Caco-2 (cell line): ENCODE results near the gene C1R. TPM values are rescaled to one million over a fixed set of nuclear protein-coding genes. Genes with fewer than 3 reads are reported as not detected.

Experiments used
- BruUV-seq: library from RNA; stranded (reverse); fragments of 400-500 nt; replicated peaks from 2 replicates; lab custom pipeline; 2021; lab: Mats Ljungman, UMichigan
- CTCF ChIA-PET: fragments of 300-600 bp; sonication (Branson Sonifier 250); formaldehyde crosslinking; loops from one replicate; lab custom pipeline; 2022; ENCODE audit warnings: antibody characterized with exemption; lab: Charles Lee
- POLR2A ChIA-PET: fragments of 300-600 bp; sonication (Branson Sonifier 250); formaldehyde crosslinking; loops from one replicate; lab custom pipeline; 2022; ENCODE audit warnings: antibody characterized with exemption; lab: Charles Lee
- DNase-seq, 2 experiments: peaks; one replicate each; pipeline versions ENCODE4 v3.0.0 to v3.0.0-alpha.2; 2020 to 2022
- H3K27me3 ChIP-seq: replicated peaks from 2 replicates; pipeline ENCODE4 v1.6.0; 2011; ENCODE audit warnings: low read length; ENCODE audit not compliant: control insufficient read depth, insufficient read depth
- H3K36me3 ChIP-seq: 2 replicates; pipeline ENCODE4 v1.5.1; 2011; ENCODE audit warnings: low read length; ENCODE audit not compliant: control insufficient read depth, insufficient read depth
- H3K4me1 ChIP-seq: fragments of 250-450 bp; sonication (Bioruptor Pico); 2 replicates; pipeline ENCODE4 v1.5.1; 2020; ENCODE audit warnings: mild to moderate bottlenecking
- H3K4me3 ChIP-seq: 2 replicates; pipeline ENCODE4 v1.5.1; 2011; ENCODE audit warnings: low read depth, mild to moderate bottlenecking, control low read depth, low read length
- H3K9me3 ChIP-seq: fragments of 250-450 bp; sonication (Bioruptor Pico); 2 replicates; pipeline ENCODE4 v1.5.1; 2020; ENCODE audit warnings: mild to moderate bottlenecking, moderate library complexity
- H3K27ac Mint-ChIP-seq: one replicate; pipeline ENCODE4 v1.8.0; 2022; ENCODE audit warnings: mixed read lengths; ENCODE audit not compliant: unreplicated experiment
- H3K27me3 Mint-ChIP-seq: one replicate; pipeline ENCODE4 v1.8.0; 2022; ENCODE audit warnings: mixed read lengths; ENCODE audit not compliant: insufficient read depth, unreplicated experiment
- H3K36me3 Mint-ChIP-seq: one replicate; pipeline ENCODE4 v1.8.0; 2022; ENCODE audit warnings: mild to moderate bottlenecking, mixed read lengths; ENCODE audit not compliant: insufficient read depth, unreplicated experiment
- H3K4me1 Mint-ChIP-seq: one replicate; pipeline ENCODE4 v1.8.0; 2022; ENCODE audit warnings: low read depth, mixed read lengths; ENCODE audit not compliant: unreplicated experiment
- H3K4me3 Mint-ChIP-seq: one replicate; pipeline ENCODE4 v1.8.0; 2022; ENCODE audit warnings: mild to moderate bottlenecking, moderate library complexity, mixed read lengths; ENCODE audit not compliant: unreplicated experiment
- H3K9me3 Mint-ChIP-seq: one replicate; pipeline ENCODE4 v1.8.0; 2022; ENCODE audit warnings: mixed read lengths; ENCODE audit not compliant: unreplicated experiment
- intact Hi-C: fragments of 100-400 bp; cut with micrococcal nuclease; formaldehyde crosslinking; loops from one replicate; pipeline ENCODE4 v1.10.0; 2022; ENCODE audit not compliant: unreplicated experiment
- total RNA-seq: library from RNA; stranded (reverse); gene quantifications from 2 replicates; pipeline ENCODE4 v1.2.3, GENCODE V29; 2022
- TF ChIP-seq, protein P1 (sequence below), 2 experiments: fragments of 200-600 bp in 1 of 2; IDR thresholded peaks; 1 replicate in 1 of 2; 2 replicates in 1 of 2; pipeline versions ENCODE4 v1.5.1 to v1.8.0; 2011 to 2022; ENCODE audit warnings: antibody characterized with exemption in 1 of 2, control low read depth in 1 of 2, inconsistent platforms in 1 of 2, low read depth in 1 of 2, low read length in 1 of 2, mild to moderate bottlenecking in 1 of 2, moderate library complexity in 1 of 2; ENCODE audit not compliant: insufficient read depth in 1 of 2, severe bottlenecking in 1 of 2, unreplicated experiment in 1 of 2

C1R gene
- total RNA-seq, 1 experiment from 2014 or later = 3.9 TPM

DNA sequence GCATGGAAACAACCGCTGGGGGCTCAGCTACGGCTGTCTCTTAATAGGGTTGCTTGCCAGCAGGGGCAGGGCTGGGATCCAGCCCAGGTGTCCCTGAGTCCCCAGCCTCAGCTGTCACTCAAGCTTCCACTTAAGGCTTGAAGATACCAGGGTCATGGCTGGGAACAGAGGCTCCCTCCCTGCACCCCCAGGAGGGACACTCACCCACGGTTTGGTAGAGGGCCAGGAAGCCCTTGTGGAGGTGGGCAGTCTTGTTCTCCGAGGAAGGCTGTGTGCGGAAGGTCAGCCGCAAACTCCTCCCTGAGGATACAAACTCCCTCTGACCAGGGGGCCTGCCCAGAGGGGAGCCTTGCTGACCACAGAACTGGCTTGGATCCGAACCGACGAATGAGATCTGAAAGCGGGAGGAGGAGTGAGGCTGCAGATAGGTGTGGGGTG lies 9.5 kb upstream of the C1R start:
- H3K4me1 ChIP-seq = no peaks in the 10 kb centered on the region
- peak in 1 of 2 experiments; percentile 28 for DNase-seq
- Mint-ChIP-seq H3K27ac (no peak overlapping the region), H3K36me3 (peaks cover 27% of the 10 kb centered on the region), H3K4me3 (no peak overlapping the region), H3K9me3 (peaks cover 15% of the 10 kb centered on the region), H3K4me1 (no peaks in the 10 kb centered on the region), H3K27me3 (no peaks in the 10 kb centered on the region)
- ChIA-PET CTCF (interaction anchor here (0.7 to 0.9 kb wide), 2 partner anchors 8 to 10 kb away, joined by 3 to 5 read pairs; no protein-coding TSS in a partner anchor), POLR2A (no interaction called here)
- no TSS peak for BruUV-seq
- intact Hi-C loops = no loop called here
- H3K27me3 ChIP-seq = no peaks in the 10 kb centered on the region
- peaks cover 14% of the 10 kb centered on the region for H3K9me3 ChIP-seq
- TF ChIP-seq, protein P1, sequence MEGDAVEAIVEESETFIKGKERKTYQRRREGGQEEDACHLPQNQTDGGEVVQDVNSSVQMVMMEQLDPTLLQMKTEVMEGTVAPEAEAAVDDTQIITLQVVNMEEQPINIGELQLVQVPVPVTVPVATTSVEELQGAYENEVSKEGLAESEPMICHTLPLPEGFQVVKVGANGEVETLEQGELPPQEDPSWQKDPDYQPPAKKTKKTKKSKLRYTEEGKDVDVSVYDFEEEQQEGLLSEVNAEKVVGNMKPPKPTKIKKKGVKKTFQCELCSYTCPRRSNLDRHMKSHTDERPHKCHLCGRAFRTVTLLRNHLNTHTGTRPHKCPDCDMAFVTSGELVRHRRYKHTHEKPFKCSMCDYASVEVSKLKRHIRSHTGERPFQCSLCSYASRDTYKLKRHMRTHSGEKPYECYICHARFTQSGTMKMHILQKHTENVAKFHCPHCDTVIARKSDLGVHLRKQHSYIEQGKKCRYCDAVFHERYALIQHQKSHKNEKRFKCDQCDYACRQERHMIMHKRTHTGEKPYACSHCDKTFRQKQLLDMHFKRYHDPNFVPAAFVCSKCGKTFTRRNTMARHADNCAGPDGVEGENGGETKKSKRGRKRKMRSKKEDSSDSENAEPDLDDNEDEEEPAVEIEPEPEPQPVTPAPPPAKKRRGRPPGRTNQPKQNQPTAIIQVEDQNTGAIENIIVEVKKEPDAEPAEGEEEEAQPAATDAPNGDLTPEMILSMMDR (IDR thresholded peaks at IDR 0.05; ENCODE audit: insufficient read depth in 1 of 2, low read depth in 1 of 2, low read length in 1 of 2, severe bottlenecking in 1 of 2, unreplicated experiment in 1 of 2) = no peak
- no peak overlapping the region for H3K4me3 ChIP-seq
- H3K36me3 ChIP-seq = peaks cover 6% of the 10 kb centered on the region

DNA sequence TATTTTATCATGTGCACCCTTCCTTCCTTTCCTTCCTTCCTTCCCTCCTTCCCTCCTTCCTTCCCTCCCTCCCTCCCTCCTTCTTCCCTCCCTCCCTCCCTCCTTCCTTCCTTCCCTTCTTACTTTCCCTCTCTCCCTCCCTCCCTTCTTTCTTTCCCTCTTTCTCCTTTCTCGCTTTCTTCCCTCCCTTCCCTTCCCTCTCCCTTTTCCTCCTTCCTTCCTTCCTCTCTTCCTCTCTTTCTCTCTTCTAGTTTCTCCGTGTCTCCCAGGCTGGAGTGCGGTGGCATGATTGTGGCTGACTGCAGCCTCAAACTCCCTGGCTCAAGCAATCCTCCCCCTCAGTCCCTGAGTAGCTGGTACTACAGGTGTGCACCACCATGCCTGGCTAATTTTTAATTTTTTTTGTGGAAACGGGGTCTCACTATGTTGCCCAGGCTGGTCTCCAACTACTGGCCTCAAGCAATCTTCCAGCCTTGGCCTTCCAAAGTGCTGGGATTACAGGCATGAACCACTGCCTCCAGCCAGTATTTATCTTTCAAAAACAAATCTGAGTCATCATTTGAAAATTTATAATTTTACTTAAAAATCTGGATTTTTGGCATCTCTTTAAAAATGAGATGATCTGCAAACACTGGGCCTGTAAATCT lies 8.9 kb upstream of the C1R start:
- H3K4me3 Mint-ChIP-seq = no peak overlapping the region
- no peaks in the 10 kb centered on the region for H3K4me1 ChIP-seq
- H3K4me3 ChIP-seq = no peak overlapping the region
- peaks cover 9% of the 10 kb centered on the region for H3K9me3 ChIP-seq
- no peaks in the 10 kb centered on the region for H3K27me3 Mint-ChIP-seq
- no peak for DNase-seq
- TF ChIP-seq, protein P1 (IDR thresholded peaks at IDR 0.05; ENCODE audit: insufficient read depth in 1 of 2, low read depth in 1 of 2, low read length in 1 of 2, severe bottlenecking in 1 of 2, unreplicated experiment in 1 of 2) = no peak
- no peak overlapping the region for H3K27ac Mint-ChIP-seq
- intact Hi-C loops = no loop called here
- H3K27me3 ChIP-seq = no peaks in the 10 kb centered on the region
- peaks cover 6% of the 10 kb centered on the region for H3K36me3 ChIP-seq
- POLR2A ChIA-PET = no interaction called here
- peaks cover 10% of the 10 kb centered on the region for H3K9me3 Mint-ChIP-seq
- BruUV-seq = no TSS peak
- CTCF ChIA-PET = interaction anchor here (0.7 to 0.9 kb wide), 2 partner anchors 8 to 10 kb away, joined by 3 to 5 read pairs; no protein-coding TSS in a partner anchor
- peaks cover 28% of the 10 kb centered on the region for H3K36me3 Mint-ChIP-seq
- no peaks in the 10 kb centered on the region for H3K4me1 Mint-ChIP-seq

DNA sequence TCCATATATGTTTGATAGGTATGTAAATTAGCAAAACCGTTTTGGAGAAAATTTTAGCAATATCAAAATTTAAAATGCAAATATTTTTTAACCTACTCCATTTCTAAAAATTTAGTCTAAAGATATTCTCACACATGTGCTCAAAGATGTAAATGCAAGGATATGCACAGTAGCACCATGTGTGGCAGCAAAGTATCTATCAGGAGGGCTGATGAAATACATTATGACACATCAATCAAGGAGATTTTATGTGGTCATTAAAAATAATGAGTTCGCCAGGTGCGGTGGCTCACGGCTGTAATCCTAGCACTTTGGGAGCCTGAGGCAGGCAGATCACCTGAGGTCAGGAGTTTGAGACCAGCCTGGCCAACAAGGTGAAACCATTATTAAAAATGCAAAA lies 8.0 kb upstream of the C1R start:
- Histone ChIP-seq H3K4me3 (no peak overlapping the region), H3K4me1 (no peaks in the 10 kb centered on the region), H3K9me3 (no peaks in the 10 kb centered on the region), H3K36me3 (peaks cover 6% of the 10 kb centered on the region), H3K27me3 (no peaks in the 10 kb centered on the region)
- CTCF ChIA-PET = no interaction called here
- intact Hi-C loops = no loop called here
- H3K36me3 Mint-ChIP-seq = peaks cover 24% of the 10 kb centered on the region
- no TSS peak for BruUV-seq
- DNase-seq = no peak
- POLR2A ChIA-PET = no interaction called here
- TF ChIP-seq, protein P1 (IDR thresholded peaks at IDR 0.05; ENCODE audit: insufficient read depth in 1 of 2, low read depth in 1 of 2, low read length in 1 of 2, severe bottlenecking in 1 of 2, unreplicated experiment in 1 of 2) = no peak
- H3K4me1 Mint-ChIP-seq = no peaks in the 10 kb centered on the region
- no peak overlapping the region for H3K27ac Mint-ChIP-seq
- no peak overlapping the region for H3K4me3 Mint-ChIP-seq
- peaks cover under 1% of the 10 kb centered on the region for H3K9me3 Mint-ChIP-seq
- no peaks in the 10 kb centered on the region for H3K27me3 Mint-ChIP-seq
